Ascending aorta (tissue), 2 donors: ENCODE measurements around the gene UST. TPM values are rescaled to one million over a fixed set of nuclear protein-coding genes. Genes with fewer than 3 reads are reported as not detected.
"Not testable (repeated sequence)": the region's sequence is repeated elsewhere in the genome, so short reads cannot be mapped to it uniquely, and the experiment has no call there.

Experiments
- DNase-seq, 2 donors: peaks; one replicate each; pipeline ENCODE4 v3.0.0-alpha.2; 2019; ENCODE audit warnings: low spot score in 2 of 2
- H3K27ac ChIP-seq, 2 donors: fragments of 200-600 bp; sonication (generic); one replicate each; pipeline ENCODE4 v1.5.1; 2016 to 2017; ENCODE audit warnings: mild to moderate bottlenecking in 1 of 2
- H3K27me3 ChIP-seq: fragments of 200-600 bp; sonication (generic); one replicate; pipeline ENCODE4 v1.5.1; 2017
- H3K36me3 ChIP-seq, 2 donors: fragments of 200-600 bp; sonication (generic); one replicate each; pipeline ENCODE4 v1.5.1; 2016
- H3K4me1 ChIP-seq, 2 donors: fragments of 200-600 bp; sonication (generic); one replicate each; pipeline ENCODE4 v1.5.1; 2016 to 2017; ENCODE audit warnings: mild to moderate bottlenecking in 1 of 2
- H3K4me3 ChIP-seq, 2 donors: fragments of 200-600 bp; sonication (generic); one replicate each; pipeline ENCODE4 v1.5.1; 2016 to 2017; ENCODE audit warnings: mild to moderate bottlenecking in 1 of 2
- H3K9me3 ChIP-seq, 2 donors: fragments of 200-600 bp; sonication (generic); one replicate each; pipeline ENCODE4 v1.5.1; 2016
- intact Hi-C: fragments of 100-400 bp; cut with DNase I; formaldehyde crosslinking; loops from one replicate; pipeline ENCODE4 v1.15.1; 2023
- total RNA-seq: library from RNA; depleted of rRNA; stranded (reverse); fragments of >200 nt; gene quantifications from one replicate; pipeline ENCODE4 v1.1.0, GENCODE V29; 2016
- TF ChIP-seq, protein P1 (sequence below), 3 experiments: fragments of 200-600 bp in 2 of 3; fragments of 450-650 bp in 1 of 3; sonication (generic) in 2 of 3; IDR thresholded peaks; one replicate each; pipeline ENCODE4 v1.5.1; 2016 to 2019; ENCODE audit warnings: antibody characterized with exemption in 3 of 3, mild to moderate bottlenecking in 1 of 3, moderate library complexity in 1 of 3

Gene UST
- total RNA-seq, 1 donor from 2014 or later, result 27.0 TPM

GRCh38 chr6:148851683-148852556 is 105.1 kb downstream of the UST start:
- TF ChIP-seq, protein P1, sequence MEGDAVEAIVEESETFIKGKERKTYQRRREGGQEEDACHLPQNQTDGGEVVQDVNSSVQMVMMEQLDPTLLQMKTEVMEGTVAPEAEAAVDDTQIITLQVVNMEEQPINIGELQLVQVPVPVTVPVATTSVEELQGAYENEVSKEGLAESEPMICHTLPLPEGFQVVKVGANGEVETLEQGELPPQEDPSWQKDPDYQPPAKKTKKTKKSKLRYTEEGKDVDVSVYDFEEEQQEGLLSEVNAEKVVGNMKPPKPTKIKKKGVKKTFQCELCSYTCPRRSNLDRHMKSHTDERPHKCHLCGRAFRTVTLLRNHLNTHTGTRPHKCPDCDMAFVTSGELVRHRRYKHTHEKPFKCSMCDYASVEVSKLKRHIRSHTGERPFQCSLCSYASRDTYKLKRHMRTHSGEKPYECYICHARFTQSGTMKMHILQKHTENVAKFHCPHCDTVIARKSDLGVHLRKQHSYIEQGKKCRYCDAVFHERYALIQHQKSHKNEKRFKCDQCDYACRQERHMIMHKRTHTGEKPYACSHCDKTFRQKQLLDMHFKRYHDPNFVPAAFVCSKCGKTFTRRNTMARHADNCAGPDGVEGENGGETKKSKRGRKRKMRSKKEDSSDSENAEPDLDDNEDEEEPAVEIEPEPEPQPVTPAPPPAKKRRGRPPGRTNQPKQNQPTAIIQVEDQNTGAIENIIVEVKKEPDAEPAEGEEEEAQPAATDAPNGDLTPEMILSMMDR (IDR thresholded peaks at IDR 0.05), result no peak
- Histone ChIP-seq H3K27me3 (no peaks in the 10 kb centered on the region), H3K36me3 (no peaks in the 10 kb centered on the region), H3K4me3 (no peak overlapping the region), H3K4me1 (peaks cover 0 to 8% of the 10 kb centered on the region in 2 donors), H3K27ac (no peak overlapping the region), H3K9me3 (no peaks in the 10 kb centered on the region)
- intact Hi-C loops, result no loop called here
- DNase-seq, result no peak

DNA sequence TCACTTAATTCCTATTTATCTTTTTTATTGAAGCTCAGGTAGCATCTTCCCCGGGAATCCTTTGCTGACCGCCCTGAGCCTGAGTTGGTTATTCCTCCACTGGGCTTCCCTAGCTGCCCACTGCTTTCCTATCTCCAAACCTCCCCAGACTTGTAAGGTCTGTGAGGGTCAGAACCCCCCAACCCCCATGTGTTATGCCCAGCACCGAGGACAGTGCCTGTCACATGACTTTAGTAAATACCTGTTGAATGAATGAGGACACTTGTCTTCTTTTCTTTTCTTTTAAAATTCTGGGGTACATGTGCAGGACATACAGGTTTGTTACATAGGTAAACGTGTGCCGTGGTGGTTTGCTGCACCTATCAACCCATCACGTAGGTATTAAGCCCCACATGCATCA is 105.9 kb downstream of the UST start:
- no peaks in the 10 kb centered on the region for H3K36me3 ChIP-seq
- TF ChIP-seq, protein P1 (IDR thresholded peaks at IDR 0.05), result no peak

DNA sequence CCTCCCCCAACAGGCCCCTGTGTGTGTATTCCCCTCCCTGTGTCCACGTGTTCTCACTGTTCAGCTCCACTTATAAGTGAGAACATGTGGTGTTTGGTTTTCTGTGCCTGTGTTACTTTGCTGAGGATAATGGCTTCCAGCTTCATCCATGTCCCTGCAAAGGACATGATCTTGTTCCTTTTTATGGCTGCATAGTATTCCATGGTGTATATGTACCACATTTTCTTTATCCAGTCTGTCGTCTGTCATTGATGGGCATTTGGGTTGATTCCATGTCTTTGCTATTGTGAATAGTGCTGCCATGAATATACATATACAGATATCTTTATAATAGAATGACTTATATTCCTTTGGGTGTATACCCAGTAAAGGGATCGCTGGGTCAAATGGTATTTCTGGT is 106.3 kb downstream of the UST start:
- H3K4me1 ChIP-seq, H3K27me3 ChIP-seq, DNase-seq, H3K27ac ChIP-seq, intact Hi-C loops, H3K9me3 ChIP-seq, H3K36me3 ChIP-seq, H3K4me3 ChIP-seq: not testable (repeated sequence)

More for the DNA sequence above, 105.9 kb downstream of the UST start:
- H3K4me1 ChIP-seq, result peaks cover 0 to 8% of the 10 kb centered on the region in 2 donors
- no peak overlapping the region for H3K4me3 ChIP-seq
- H3K27ac ChIP-seq, result no peak overlapping the region
- DNase-seq, result no peak
- H3K27me3 ChIP-seq, result no peaks in the 10 kb centered on the region
- intact Hi-C loops, result no loop called here
- H3K9me3 ChIP-seq, result no peaks in the 10 kb centered on the region

DNA sequence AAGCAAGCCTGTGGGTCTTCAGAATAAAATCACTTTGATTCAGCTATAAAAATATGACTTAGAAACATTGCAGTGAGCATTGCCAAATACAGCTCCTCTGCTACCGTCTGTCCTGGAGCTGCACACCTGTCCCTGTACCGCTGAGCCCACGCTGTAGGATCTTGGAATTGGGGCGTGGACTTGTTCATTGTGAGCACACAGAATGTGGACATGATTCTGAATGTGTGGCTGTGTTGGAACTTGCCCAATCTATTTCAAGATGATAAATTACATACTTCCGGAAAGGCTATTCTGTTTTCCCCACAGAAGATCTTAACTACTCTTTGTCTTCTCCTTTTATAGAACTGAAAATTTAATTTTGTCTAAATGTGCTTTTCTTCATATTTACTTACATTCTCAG is 107.3 kb downstream of the UST start:
- intact Hi-C loops, result no loop called here

GRCh38 chr6:148854992-148855391 is 108.2 kb downstream of the UST start:
- no peak overlapping the region for H3K4me3 ChIP-seq
- peaks cover 0 to 8% of the 10 kb centered on the region in 2 donors for H3K4me1 ChIP-seq
- no peaks in the 10 kb centered on the region for H3K9me3 ChIP-seq
- DNase-seq, result no peak
- no peak overlapping the region for H3K27ac ChIP-seq
- H3K27me3 ChIP-seq, result no peaks in the 10 kb centered on the region
- TF ChIP-seq, protein P1 (IDR thresholded peaks at IDR 0.05), result no peak
- H3K36me3 ChIP-seq, result no peaks in the 10 kb centered on the region
- intact Hi-C loops, result no loop called here

More for the DNA sequence above, 107.3 kb downstream of the UST start:
- Histone ChIP-seq H3K27ac (no peak overlapping the region), H3K36me3 (no peaks in the 10 kb centered on the region), H3K9me3 (no peaks in the 10 kb centered on the region), H3K4me1 (peaks cover 0 to 8% of the 10 kb centered on the region in 2 donors), H3K27me3 (no peaks in the 10 kb centered on the region), H3K4me3 (no peak overlapping the region)
- TF ChIP-seq, protein P1 (IDR thresholded peaks at IDR 0.05), result no peak
- no peak for DNase-seq

GRCh38 chr6:148855744-148856143 is 108.9 kb downstream of the UST start:
- Histone ChIP-seq H3K9me3 (no peaks in the 10 kb centered on the region), H3K4me1 (peaks cover 0 to 8% of the 10 kb centered on the region in 2 donors), H3K27me3 (no peaks in the 10 kb centered on the region), H3K36me3 (no peaks in the 10 kb centered on the region), H3K4me3 (no peak overlapping the region), H3K27ac (no peak overlapping the region)
- TF ChIP-seq, protein P1 (IDR thresholded peaks at IDR 0.05), result no peak
- DNase-seq, result no peak
- intact Hi-C loops, result no loop called here
